GM19455 (cell line): ENCODE results near the gene TOX4.
A peak's percentile ranks its signal among the peaks of the same experiment; 100 is the strongest.

Experiments
- ATAC-seq: cut with Tn5 transposase; IDR thresholded peaks from one replicate; pipeline ENCODE4 v1.9.1; 2021; ENCODE audit not compliant: unreplicated experiment

Gene TOX4

DNA sequence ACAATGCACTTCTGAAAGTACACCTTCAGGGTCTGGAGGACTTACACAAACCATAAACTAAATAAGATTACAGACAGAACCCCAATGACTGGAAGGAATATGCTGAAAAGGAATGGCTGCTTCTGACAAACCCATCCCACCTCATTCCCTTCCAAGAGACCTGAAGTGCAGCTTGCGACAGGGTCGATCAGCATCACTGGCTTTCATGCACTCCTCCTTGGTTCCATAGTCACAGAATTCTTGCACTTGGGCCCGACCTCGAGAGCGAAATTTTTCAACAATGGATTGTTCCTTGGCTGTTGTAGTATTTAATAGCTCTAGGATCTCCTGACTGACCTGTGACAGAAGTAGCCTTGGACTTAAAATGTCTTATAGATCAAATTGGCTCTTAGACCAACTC lies 24.6 kb downstream of the TOX4 start:
- no peak for ATAC-seq

DNA sequence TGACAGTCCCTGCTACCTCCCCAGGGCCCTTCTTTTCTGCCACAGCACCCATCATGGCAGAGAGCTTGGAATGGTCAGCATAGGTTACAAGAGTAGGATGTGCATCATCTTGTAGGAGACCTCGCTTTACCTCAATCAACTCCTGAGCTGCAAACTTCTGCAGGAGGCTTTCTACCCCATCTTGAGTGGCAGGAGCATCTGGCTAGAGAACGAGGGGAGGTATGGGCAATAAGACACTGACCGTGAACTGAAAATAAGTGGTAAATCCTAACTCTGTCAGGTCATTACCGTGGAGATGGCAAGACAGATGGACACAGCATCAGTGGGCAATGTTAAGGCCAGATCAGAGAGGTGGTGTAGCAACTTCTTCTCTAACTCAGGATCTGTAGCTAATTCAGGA lies 26.4 kb downstream of the TOX4 start:
- ATAC-seq, result no peak

DNA sequence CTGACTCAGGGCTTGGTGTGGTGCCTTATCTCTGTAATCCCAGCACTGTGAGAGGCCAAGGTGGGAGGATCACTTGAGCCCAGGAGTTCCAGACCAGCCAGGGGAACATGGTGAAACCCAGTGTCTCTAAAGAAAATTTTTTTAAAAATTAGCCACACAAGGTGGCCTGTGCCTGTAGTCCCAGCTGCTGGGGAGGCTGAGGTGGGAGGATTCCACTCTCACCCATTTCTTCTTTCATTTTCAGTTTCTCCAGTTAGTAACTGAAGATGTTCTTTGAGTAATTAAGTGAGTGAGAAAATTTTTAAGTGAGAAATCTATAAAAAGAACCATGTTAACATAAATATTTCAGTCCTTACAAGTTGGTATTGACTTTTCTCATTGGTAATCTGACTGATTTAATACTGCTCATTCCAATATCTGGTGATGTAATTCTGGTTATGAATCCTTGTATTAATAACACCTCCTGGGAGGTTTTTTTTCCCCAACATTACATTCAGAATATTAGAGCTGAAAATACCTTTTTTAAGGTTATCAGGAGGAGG lies 28.1 kb downstream of the TOX4 start:
- peak; percentile 80 for ATAC-seq

DNA sequence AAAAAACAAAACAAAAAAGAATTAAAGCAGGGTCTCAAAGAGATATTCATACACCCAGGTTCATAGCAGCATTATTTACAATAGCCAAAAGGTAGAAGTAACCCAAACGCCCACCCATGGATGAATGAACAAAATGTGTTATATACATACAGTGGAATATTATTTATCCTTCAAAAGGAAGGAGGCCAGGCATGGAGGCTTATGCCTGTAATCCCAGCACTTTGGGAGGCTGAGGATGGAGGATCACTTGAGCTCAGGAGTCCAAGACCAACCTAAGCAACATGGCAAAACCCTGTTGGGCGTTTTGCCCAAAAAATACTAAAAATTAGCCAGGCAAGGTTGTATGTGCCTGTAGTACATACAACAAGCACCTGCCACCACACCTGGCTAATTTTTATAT lies 29.6 kb downstream of the TOX4 start:
- ATAC-seq, result no peak

DNA sequence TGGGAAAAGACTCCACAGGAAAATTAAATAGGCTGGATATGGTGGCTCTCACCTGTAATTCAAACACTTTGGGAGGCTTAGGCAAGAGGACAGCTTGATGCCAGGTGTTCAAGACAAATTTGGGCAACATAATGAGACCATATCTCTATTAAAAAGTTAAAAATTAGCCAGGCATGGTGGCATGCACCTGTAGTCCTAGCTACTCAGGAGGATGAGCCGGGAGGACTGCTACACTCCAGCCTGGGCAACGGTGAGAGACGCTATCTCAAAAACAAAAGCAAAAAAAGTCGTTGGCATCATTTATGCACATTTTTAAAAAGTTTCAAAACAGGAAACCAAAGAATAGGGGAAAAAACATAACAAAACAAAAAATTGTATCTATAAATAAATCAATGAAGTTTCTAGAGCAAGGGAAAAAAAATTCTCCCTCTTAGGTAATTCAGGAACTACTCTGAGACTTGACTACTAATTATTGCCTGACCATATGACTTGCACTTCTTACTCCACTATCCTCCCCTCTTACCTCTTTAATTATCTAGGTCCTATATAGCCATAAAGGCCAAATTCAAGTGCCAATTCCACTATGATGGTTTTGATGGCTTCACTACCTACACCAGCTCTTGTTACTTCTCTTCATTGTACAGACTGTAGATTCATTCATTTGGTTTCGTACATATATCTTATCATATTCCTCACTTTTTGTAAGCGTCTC lies 32.6 kb downstream of the TOX4 start:
- ATAC-seq, result no peak

DNA sequence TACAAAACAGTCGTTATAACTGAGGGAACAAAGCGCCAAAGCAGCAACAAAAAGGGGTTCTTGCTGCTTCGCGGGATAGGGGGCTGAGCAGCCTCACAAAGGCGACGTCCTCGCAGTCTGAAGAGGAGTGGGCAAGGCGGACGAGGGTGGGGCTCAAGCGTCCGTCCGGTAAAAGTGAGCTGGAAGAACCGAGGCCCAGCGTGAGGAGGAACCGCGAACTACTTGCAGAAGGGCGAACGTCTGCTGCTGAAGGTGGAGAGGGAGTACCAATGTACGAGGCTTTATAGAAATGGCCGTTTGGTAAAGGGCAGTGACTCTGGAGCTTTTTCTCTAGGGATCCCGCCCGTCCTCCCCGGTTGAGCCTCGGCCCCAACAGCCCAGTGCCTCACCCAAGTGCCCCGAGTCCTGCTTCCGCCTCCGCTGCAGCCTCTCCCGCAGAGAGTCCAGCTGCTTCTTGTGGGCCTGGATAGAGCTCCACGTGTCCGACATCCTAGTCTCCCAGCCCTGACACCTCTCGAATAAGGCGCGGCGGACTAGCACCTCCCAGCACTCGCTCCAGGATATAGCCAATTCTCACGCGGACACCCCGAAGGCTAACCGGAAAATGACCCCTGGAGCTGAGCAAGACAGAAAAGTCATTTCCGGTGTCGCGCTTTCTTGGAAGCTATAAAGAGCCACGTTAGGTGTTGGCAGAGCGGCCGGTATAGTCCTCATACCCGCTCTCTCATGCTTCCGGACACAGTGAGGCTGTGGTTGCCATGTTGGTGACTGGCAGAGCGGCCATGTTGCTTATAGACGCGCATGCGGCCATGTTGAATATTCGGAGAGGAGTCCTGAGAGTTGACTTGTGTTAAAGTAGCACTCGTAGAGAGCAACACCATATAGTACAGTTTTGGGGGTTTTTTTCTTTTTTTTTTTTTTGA lies 34.0 kb downstream of the TOX4 start, which contains the start of gene METTL3:
Gene METTL3 (minus strand): TSS at position 606 of the 923 bp plus-strand sequence. CDS start 117 bp downstream, at position 489.
- peak; percentile 98 for ATAC-seq

DNA sequence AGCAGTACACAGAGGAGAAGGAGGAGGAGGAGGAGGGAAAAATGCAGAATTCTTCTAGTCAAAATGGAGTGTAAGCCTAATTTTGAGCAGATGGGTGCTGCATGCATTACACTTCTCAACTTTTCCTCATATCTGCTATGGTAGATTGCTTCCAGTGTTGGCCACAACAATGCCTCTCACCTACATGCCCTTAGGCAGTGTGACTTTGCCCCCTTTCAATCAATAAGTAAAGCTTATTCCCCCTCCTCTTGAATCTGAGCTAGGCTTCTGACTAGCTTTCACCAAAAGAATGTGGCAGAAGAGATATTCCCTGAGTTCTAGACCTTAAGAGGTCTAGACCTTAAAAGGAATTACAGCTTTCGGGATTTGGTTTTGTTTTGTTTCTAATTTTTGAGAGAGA lies 37.3 kb downstream of the TOX4 start:
- no peak for ATAC-seq

DNA sequence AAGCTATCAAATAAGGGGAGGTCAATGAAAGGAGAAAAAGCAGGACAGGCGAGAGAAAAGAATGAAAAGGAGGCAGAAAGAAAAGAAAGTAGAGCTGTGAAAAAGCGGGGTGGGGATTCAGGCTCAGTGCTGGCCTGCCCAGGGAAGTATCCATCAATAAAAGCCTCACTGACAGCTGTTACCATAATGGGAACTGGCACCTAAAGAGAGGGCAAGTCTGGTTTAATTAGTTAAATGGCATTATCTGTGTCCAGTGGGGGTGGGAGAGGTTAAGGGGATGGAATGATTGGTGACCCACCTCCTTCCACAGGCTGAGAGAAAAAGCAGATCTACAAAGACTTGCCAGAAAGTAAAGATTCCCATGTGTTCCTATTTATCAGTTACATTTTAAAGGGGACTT lies 41.7 kb downstream of the TOX4 start:
- no peak for ATAC-seq

DNA sequence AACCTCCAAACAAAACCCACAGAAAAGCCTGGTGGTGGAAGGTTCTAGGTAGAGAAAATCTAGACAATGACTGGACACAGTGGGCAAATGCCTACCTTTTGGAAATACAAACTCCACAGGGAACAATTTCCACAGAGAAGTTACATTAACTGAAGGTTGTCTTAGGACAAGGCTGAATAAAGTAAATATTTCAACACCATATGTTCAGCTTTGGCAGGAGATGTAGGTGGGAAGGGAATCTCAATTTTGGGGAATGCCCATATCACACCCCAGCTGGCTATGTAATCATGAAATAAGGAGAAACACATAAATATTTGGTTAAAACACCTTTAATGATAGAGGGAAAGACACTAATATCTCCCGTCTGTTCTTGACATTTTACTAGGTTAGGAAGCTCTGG lies 43.8 kb downstream of the TOX4 start:
- no peak for ATAC-seq

DNA sequence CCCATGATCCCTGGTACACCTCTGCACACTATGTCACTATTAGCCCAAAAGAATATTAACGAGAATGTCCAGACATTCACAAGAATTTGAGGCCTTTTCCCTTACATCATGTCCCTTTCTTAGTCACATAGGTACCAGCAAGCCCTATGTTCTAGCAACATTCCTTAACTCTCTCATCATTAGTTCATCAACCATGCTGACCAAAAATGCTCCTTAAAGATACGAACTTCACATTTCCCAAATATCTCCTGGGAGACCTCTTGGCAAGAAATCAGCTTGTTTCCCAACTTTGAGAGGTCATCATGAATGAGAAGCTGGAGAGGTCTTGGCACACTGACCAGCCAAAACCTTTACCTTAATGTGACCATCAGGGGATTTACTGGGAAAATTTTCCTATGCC lies 44.5 kb downstream of the TOX4 start:
- ATAC-seq, result no peak

DNA sequence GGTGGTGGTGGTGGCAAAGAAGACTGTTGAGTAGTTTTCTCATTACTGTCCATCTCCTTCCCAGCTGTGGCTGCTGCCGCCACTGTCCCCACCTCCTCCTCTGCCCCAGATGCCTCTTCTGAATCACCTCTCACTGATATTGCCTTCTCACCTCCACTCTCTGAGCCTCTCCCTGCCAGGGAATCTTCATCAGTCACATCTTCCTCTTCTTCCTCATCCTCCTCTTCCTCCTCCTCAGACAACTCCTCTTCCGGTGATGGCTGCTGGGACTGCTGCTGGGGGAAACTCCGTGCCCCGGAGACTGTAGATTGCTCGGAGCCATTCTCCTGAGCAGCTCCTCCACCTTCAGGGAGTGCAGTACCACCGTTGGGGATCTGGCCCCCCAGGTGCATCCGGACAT lies 46.2 kb downstream of the TOX4 start:
- ATAC-seq, result no peak

DNA sequence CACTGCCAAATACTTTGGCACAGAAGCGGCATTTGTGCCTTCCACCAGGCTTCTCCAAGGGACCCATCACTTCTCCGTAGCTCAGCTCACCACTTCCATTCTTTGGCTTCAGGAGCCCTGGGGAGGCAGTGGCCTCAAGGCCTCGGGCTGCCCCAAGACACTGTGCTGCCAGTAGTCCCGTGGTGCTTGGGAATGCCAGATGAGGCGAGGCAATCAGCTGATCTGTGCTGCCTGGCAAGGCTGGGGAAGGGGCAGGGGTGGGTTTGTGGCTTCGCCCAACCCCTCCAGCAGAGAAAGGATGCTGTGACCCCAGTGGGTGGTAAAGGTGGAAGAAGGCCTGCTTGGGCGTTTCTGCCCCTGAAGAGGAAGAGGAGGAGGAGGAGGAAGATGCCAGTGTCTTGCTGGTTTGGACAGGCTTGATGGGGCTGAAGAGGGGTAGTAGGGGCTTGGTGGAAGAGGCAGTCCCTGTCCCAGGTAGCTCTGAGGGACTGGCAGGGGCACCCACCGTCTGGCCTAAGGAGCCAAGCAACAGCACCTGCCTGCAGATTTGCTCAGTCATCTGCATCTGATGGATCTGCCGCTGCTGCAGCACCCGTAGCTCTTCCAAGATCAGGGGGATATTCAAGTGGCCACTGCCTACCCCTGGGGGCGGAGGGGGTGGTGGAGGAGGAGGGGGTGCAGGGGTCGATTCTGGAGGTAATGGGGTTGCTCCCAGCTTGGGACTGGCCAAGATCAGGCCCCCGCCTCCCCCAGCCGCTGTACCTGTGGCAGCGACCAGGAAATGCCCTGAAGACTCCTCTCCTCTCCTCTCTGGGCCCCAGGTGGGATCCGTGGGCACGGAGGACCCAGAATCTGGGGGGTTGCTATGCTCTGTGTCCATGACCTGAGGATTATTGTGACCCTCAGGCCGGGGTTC lies 47.8 kb downstream of the TOX4 start:
- no peak for ATAC-seq

DNA sequence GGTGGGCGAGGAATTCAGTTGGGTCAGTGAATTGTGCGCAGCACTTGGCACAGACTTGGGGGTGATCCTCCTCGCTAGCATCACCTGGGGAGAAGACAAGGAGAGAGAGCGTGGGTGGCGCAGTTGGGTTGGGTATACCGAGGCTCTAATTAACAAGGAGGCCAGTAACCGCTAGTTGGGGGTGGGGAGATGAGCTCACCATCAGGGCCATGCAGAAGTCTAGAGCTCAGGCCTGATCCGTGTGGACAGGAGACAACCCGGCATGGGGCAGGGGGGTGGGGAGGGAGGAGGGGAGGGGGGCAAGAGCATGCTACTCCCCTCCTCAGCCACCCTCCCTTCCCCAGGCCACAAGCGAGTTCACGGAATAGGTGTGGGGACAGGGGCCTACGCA lies 48.6 kb downstream of the TOX4 start:
- no peak for ATAC-seq

DNA sequence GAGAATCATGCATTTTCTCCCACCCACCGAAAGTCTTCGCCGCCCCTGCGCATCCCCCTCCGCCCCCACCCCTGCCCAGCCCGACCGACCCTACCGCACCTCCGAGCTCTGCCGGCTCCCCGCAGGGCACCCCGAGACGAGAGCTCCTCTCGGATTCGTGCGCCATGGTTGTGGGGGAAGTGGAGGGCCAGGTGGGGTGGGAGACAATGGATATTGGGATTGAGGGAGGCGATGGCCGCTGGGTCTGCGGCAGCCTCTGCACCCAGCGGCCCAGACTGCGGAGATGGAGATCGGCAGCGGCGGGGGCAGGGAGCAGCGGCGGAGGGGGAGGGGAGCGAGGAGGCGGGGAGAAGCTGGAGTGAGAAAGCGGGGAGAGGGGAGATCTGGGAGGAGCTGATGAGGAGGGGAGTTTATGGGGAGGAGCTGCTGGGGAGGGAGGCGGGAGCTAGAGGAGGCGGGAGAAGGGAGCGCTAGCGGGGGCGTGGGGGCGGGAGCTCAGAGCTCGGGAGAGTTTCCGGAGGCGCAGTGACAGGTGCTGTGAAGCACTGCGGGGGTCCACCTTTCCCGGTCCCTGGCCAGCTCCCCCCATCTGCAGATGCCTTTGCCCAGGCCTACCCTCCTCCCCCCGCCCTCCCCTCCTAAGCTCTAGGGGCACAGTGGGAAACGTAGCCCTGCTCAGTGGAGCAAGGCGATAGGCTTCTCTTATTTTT lies 49.1 kb downstream of the TOX4 start, which contains the start of gene SALL2:
Gene SALL2 (minus strand): TSS at position 385 of the 710 bp plus-strand sequence. CDS start 219 bp downstream, at position 166.
- no peak for ATAC-seq

DNA sequence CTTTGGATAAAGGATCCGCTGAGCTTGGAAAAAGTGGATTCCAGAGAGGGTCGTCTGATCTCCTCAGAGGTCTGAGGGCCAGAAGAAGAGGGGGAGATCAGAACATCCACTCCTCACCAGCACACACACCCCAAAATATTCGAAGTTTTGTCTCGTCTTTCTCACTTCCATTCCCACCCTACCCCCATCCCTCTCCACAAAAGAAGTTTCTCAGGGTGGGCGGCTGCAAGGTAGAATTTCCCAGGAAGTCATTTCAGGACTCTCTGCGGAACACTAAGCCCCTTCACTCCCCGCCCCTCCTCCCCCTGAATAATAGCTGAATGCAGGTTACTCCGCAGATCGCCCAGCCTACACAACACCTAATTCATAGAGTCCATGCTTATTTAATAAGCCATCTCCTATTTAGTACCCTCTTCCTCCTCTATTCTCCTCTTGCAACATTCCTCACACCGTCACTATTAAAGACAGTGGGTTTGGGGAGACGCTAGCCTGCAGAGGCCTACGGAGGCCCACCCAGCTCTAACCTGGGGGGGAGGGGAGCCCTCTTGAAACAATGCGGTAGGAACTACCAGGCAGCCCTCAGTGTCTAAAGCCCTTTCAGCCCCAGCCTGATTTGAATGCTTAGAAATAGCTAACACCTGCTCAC lies 49.8 kb downstream of the TOX4 start:
- ATAC-seq, result no peak

DNA sequence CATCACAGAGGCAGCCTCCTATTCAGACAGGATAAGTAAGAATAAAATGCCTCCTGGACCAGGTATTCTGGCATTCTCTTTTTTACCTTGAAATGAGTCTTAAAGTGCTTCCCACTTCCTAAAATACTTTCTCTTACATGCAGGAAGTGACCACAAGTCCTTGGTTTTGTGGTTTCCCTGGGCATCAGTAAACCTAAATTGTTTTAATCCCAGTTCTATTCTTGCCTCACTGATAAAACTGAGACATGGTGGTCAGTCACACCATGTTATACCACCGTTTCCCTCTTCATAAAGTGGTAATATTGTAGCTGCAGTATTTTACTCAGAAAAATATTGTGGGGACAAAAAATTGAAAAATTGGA lies 50.3 kb downstream of the TOX4 start:
- no peak for ATAC-seq

DNA sequence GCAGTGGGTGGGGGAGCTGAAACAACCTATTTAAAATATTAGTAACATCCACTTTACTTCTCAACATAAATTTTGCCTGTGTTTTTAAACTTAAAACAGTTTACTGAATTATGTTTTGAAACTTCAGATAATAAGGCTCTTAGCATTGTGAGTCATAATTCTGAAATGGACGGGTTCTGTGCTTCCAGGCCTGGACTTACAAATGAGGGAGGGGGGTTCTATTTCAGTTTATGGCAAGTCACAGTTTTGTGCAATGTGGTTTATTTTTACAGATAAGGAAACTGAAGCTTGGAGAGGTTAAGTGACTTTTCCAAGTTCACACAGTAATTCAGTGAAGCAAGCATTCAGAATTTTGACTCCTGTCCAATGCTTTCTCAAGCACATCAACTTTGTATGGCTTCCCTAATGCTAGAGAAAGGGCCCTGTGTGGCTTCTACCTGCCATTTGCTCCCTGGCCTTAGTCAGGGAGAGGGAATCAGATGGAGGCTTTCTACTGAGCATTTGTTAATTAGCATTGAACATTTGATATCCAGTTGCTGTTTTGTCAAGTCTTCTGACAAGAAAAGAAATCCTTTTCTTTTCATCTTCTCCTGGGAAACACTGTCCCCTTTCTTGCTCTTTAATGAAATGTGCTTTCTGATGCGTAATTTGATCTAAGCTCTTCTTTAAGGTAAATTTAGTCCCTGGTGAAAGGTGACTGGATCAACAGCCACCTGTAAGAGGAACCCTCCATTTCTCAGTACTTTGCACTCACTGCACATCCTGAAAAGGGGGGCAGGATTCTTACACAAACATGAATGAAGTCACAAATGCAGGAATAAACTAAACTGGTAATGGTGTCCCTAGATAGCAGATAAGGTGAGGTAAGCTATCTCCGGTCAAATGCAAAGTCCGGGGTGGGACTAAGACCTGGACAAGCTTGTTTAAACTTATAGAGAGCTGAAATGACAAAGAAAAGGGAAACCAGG lies 51.7 kb downstream of the TOX4 start:
- no peak for ATAC-seq

DNA sequence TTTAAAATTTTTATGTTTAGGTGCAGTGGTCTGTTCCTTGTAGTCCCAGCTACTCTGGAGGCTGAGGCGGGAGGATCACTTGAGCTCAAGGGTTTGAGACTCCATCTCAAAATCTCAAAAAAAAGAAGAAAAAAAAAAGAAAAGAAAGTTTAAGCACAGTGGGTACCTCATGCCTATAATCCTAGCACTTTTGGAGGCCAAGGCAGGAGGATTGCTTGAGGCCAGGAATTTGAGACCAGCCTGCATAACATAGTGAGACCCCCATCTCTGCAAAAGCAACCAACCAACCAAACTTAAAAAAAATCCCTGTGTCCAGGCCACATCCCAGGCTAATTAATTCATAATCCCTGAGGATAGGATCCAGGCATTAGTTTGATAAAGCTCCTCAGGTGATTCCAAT lies 52.5 kb downstream of the TOX4 start:
- no peak for ATAC-seq

DNA sequence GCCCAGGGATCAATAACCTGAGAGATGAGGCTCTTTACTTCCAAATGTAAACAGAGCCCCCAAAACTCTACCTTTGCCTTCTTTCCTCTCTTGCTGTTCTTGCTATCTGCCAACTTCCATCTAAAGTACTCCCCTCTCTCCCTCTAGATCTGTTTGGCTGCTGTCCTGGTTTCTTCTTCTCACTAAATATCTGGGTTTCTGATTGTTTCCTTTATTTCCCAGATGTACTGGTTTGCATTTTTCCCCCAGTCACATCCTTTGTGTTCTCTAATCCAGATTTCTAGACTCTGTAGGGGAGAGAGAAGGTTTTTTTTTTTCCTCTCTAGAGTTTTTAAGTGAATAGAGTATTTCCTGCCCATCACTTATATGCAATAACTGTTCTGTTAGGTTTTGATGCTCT lies 56.3 kb downstream of the TOX4 start:
- ATAC-seq, result no peak
